Effector CD4-positive, alpha-beta T cell (primary cell): Measurements from ENCODE around the gene POMZP3.
"Not testable (repeated sequence)": the region's sequence is repeated elsewhere in the genome, so short reads cannot be mapped to it uniquely, and the experiment has no call there.

ENCODE experiments used
- DNase-seq: peaks from one replicate; pipeline ENCODE4 v3.0.0-alpha.2; 2020

POMZP3 gene

DNA sequence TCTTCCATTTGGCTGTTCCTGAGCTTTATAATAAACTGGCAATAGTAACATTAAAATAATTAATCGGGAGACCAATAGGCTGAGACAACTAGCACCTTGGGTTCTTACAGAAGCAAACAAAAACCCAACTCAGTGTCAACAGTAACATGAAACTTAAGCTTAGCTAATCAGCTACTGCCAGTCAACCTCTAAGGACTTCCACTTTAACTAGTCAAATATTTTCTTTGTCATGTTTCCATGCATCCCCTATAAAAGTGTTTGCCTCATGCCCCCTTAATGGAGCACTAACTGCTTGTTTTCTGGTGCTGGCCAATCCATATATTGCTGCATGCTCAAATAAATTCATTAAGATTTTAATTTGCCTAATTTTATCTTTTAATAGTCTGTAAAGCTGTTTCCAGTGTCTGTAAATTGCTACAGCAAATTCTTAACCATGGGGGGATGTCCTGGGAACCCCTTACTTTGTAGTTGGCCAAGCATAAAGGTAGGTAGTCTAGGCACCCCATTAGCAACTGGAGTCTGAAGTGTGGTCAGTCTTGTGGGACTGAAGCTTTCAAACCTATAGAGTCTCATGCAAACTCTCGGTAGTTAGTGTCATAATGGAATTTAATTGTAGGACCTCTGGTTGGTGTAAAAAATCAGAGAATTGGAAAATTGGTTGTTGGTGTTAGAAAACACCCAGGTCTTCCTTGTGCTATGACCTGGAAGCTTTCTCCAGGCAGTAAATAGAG, 40.3 kb downstream of the POMZP3 start:
- DNase-seq = not testable (repeated sequence)

DNA sequence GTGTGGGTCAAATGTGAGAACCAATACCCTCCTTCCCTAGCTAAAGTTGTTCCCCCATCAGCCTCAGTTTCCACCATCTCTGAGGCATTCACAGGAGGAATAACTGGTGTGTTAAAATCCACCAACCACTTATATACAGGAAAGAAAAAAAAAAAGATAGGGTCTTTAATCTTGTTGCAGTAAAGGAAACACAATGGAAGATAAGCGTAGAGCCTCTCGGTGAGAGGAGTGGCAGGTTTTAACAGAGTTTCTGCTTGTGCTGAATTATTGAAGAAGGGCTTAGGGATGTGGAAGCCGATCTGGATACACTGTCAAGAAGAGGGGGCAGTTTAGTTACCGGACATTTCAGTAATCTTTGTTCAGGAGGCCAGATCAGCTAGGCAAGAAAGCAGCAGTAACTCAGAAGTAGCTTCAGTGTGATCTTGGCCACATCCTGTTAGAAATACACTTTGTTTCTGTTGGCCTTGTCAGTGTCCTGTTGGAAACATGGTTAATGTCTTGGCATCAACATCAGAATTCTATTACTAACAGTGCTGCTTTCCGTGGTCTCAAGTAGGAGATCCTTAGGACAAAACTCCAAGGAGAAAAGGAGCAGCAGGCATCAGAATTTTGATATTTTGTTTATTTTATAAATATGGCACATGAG, 43.3 kb downstream of the POMZP3 start:
- DNase-seq = not testable (repeated sequence)

DNA sequence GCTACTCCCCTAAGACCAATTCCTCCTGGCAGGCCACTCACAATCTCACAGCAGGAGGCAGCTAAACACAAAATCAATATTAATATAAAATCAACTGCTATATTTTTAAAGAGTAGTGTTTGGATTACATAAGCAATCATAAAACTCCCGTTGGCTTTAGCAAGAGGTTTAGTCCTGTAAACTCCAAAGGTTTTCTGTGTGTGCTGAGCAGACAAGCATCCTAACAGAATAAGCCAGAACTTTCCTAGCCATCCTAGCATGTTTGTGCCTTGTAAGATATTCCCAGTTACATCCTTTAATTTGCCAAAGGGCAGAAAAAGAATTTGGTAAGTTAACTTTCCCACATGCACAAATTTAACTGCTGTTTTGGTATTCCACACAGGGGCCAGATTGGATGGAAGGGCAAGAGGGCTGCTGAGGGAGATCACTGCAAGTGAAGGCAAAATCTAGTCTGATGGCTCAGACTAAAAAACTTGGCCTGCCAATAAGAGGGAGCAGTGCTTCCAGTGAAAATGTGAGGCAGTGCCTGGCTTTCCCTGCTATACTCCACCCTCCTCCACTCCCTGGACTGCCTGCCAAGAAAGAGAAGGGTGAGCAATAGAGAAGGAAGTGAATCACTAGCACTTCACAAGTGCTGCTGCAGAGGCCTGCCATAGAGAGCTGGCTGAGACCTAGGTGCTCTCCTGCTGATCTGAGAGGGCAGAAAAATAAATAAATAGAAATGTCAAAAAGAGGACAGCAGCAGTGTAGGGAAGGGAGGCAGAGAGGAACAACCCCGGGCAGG, 44.0 kb downstream of the POMZP3 start:
- DNase-seq = not testable (repeated sequence)

DNA sequence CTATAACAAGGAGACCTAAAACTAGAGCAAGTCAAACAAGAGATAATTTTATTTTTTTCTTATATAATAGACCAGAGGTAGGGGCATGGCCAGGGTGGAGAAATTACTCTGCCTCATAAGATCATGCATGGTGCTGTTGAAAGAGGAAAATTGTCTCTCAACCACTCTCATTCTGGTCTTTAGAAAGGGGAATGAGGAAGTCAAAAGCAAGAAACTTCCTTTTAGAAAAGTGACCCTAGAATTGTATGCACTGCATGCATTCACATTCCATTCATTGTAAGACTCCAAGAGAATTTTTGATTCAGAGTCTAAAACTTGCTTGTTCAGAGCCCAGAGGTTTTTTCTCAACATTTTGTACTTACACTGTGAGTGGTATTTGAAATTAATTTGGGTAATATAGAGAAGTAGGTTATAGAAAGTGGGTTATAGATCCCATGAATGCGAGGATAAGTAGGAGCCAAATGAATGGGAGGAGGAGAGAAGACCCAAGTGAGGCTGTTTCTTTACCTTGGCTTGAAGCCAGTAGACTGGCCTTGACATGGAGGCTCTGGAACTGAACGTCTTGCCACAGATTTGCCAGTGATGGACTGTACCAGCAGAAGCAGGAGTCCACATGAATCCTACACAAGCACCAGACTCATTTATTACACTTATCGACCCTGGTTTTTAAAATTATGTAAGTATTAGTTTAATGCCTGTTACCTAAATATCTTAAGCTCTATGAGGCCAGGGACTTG, 51.0 kb downstream of the POMZP3 start:
- not testable (repeated sequence) for DNase-seq

DNA sequence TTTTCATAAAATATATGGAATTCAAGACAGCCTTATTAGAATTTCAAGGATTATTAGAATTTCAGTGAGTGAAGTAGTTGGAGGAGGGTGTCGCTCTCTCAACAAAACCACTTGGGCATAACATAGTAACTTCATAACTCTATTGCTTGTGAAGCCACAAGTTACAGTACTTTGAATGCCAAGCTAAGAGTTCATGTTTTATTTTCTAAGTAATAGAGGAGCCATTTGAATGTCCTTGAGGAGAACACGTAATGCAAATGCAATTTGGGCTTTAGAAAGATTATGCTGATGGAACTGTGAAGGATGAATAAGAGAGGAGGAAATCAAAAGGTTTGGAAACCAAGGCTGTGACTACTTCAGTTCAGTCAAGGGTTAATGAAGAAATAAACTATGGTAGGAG, 51.6 kb downstream of the POMZP3 start:
- DNase-seq = not testable (repeated sequence)

DNA sequence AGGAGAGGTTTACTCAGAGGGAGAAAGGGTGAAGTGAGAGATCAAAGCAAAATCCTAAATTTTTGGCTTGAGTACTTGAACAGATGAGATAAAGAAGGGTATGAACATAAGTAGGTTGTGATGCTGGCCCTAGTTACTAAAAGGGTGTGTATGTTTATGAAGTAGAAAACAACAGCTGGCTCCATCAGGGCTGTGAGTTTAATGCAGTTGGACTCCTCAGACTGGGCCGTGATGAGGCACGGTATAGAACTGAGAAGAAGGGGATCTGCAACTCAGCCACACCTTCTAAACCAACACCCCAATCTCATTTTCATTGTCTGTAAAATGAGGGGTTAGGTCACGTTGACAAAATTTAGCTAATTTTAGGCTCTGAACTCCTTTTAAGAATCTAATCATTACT, 54.8 kb downstream of the POMZP3 start:
- DNase-seq = not testable (repeated sequence)

DNA sequence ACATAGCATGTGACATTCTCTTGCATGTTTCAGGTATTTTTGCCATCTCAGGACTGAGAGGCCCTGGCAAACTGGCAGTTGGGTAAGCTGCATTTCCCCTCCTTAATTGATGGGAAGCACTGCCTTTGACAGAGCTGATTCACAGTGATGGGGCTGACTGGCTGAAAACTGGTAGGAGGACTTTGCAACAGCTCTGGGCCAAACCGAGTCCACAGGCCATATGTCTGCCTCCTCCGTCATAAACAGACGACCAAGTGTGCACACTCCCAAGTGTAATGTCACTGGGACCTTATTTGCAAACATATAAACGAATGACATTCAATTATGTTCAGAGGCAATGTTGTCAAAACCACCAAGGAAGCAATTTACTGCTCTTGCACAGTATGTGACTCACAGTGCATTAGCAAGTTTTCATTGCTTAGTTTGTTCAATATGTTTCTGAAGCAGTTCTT, 56.7 kb downstream of the POMZP3 start:
- DNase-seq = not testable (repeated sequence)

DNA sequence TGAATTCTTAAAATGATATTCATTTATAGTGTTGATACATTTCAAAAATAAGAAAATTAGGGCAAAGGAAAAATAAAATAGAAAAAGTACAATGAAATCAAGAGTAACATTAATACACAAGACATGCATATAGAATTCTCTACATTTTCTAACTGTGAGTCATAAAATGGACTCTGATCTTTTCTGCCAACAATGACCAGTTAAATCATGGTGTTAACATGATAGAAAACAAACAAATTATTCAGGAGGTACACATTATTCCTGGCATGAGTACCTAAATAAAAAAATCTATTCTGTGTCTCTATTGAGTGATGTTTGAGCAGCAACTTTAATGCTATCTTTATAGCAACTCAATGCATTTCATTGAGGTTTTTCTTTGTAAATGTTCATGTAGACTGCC, 58.3 kb downstream of the POMZP3 start:
- not testable (repeated sequence) for DNase-seq

DNA sequence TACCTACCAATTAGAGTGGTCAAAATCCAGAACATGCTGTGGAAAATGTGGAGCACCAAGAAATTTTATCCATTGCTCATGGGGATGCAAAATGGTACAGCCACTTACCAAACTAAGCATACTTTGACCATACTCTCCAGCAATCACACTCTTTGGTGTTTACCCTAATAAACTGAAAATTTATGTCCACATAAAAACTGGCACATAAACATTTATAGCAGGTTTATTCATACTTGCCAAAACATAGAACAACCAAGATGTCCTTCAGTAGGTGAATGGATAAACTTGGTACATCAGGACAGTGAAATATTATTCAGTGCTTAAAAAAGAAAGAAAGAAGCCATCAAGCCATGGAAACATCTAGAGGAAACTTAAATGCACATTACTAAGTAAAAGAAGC, 59.3 kb downstream of the POMZP3 start:
- not testable (repeated sequence) for DNase-seq

DNA sequence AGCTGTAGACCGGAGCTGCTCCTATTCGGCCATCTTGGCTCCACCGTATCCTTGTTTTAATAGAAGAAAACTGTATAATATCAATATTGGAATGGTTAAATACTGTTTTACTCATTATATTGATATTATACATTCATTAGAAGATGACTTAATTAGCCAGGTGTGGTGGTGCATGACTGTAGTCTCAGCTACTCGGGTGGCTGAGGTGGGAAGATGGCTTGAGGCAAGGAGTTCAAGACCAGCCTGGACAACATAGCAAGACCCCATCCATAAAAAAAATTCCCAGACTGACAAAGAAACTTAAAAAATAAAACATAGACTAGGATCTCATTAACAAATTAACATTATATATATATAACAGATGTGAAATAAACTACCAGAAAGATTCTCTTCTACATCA, 59.8 kb downstream of the POMZP3 start:
- DNase-seq = not testable (repeated sequence)

DNA sequence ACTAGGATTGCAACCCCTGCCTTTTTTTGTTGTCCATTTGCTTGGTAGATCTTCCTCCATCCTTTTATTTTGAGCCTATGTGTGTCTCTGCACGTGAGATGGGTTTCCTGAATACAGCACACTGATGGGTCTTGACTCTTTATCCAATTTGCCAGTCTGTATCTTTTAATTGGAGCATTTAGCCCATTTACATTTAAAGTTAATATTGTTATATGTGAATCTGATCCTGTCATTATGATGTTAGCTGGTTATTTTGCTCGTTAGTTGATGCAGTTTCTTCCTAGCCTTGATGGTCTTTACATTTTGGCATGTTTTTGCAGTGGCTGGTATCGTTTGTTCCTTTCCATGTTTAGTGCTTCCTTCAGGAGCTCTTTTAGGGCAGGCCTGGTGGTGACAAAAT, 62.1 kb downstream of the POMZP3 start:
- not testable (repeated sequence) for DNase-seq

DNA sequence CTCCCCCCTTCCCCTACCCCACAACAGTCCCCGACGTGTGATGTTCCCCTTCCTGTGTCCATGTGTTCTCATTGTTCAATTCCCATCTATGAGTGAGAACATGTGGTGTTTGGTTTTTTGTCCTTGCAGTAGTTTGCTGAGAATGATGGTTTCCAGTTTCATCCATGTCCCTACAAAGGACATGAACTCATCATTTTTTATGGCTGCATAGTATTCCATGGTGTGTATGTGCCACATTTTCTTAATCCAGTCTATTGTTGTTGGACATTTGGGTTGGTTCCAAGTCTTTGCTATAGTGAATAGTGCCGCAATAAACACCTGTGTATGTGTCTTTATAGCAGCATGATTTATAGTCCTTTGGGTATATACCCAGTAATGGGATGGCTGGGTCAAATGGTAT, 65.7 kb downstream of the POMZP3 start:
- not testable (repeated sequence) for DNase-seq

DNA sequence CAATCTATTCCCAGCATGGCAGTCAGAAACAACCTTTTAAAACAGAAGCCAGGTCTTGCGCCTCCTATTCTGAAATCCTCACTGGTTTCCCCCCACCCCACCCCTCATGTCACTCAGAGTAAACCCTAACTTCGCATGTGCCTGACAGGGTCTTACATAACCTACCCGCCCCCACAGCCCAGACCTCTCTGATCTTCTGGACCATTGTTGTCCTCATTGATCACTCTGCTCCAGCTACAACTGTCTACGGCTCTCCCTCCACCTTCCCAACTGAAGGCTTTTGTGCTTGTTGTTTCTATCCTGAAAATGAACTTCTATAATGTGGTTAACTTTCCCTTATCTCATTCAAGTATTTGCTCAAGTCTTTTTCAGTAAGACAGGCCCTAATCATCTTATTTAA, 66.9 kb downstream of the POMZP3 start:
- DNase-seq = not testable (repeated sequence)
